Body of pancreas (tissue), 4 donors: ENCODE data around the gene SPATA31E1.

ENCODE experiments used
- CTCF ChIP-seq, 7 experiments: fragments of 450-650 bp in 4 of 7; fragments of 200-600 bp in 3 of 7; sonication (generic) in 3 of 7; IDR thresholded peaks; one replicate each; pipeline ENCODE4 v1.5.1; 2016 to 2019; ENCODE audit warnings: antibody characterized with exemption in 7 of 7
- POLR2A ChIP-seq, 3 donors: fragments of 450-650 bp; IDR thresholded peaks; one replicate each; pipeline ENCODE4 v1.6.1; 2016; ENCODE audit warnings: antibody characterized with exemption in 3 of 3, mild to moderate bottlenecking in 2 of 3

- no peak for TF ChIP-seq CTCF (IDR thresholded peaks at IDR 0.05)
- no peak for TF ChIP-seq POLR2A (IDR thresholded peaks at IDR 0.05)
Observed at GRCh38 chr9:87884578-87885459, 2.1 kb downstream of the SPATA31E1 start.
